Muscle of arm (tissue), 12 donors: ENCODE measurements around the gene ADAMTS4. TPM values are rescaled to one million over a fixed set of nuclear protein-coding genes. Genes with fewer than 3 reads are reported as not detected.

ENCODE experiments used
- DNase-seq: peaks from one replicate; pipeline ENCODE4 v3.0.0-alpha.2; 2013
- polyA plus RNA-seq, 12 donors: library from polyadenylated mRNA; unstranded; fragments of 120-200 nt; gene quantifications; one replicate each; pipeline ENCODE4 v1.2.1, GENCODE V29; 2013; ENCODE audit not compliant: insufficient read length in 12 of 12

ADAMTS4 gene
- polyA plus RNA-seq, 12 donors: 7.2 to 14.7 (median 10.8) TPM; not detected in 1

DNA sequence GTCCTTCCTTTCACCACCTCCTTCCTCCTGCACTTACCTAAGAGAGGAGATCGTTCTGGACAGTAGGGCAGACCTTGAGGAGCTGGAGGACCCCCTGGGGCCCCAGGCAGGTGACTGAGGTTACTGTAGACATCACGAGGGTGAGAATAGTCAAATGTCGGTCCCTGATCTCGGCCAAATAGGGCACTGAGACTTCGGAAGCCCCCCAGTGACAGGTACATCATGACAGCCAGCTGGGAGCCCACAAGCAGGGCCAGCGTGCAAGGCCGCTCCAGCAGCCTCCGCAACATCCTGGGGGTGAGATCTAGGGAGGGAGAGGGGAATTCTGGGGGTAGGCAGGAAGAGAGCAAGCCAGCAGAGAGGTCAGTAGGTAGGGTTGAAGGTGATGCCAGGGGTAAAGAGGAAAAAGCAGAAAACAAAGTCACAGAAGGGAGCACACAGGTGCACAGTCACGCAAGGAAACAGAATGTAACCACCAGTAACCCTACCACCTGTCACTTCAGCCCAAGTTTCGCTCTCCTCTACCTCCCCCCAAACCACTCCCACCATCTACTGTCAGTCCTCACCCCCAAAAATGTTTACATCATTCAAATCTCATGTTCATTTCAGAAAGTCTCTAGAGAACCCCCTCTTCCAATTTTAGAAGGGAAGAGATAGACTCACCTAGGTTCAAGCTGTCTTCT, 22.9 kb downstream of the ADAMTS4 start:
- DNase-seq: no peak

GRCh38 chr1:161174911-161175310, 23.9 kb downstream of the ADAMTS4 start:
- no peak for DNase-seq

DNA sequence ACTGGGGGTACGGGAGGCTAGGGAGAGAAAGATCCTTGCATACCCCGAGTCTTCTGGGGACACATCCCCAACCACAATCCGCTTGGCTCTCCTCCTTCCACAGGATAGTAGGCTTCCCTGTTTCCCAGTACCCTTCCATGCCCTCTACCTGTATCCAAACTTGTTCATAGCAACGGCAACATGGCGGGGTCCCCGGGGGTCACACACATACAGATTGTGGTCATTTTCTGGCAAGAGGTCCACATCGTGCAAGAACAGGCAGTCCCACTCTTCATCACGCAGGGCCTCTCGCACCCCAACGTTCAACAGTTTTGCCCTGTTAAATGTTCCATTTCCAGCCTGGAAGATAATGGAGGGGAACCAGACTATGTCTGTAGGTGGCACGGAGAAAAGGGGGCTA, 25.1 kb downstream of the ADAMTS4 start:
- DNase-seq: no peak

- DNase-seq: no peak
Observed at GRCh38 chr1:161172776-161173376, 26.0 kb downstream of the ADAMTS4 start.

DNA sequence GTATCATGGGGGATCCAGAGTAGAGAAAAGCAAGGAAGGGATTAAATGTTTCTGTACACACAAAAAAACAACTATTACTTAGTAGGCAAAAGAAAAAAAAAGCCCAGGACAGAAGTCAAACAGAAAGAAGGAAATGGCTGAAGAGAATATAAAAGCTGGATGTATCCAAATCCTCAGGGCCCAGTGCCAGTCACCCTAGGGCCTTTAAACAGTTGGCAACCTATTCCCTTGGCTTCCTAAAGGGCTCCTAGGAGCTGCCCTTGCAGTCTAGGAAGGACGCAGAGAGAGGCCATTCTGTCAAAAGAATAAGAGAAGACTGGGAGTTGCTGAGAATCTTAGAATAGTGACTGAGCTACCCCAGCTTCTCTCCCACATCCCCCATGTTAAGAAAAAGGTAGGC, 26.5 kb downstream of the ADAMTS4 start:
- DNase-seq: no peak

DNA sequence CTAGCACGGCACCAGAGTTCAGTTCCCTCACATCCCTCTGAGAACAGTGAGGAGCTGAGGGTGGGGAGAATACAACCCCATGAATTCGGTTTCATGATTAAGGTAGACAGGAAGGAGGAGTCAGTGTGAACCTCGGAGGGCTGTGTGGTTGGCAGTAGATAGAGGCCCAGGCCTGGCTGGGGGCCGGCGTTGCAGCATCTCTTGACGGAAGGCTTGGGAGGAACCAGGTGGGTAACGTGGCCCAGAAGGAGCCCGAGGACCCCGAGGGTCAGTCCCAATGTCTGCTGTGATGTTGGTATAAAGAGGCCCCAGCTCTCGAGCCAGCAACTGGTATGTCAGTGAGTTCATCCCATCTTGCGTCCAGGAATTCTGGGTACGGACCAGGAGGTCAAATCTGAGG, 27.2 kb downstream of the ADAMTS4 start:
- DNase-seq: no peak

GRCh38 chr1:161171191-161171590, 27.7 kb downstream of the ADAMTS4 start:
- DNase-seq: no peak

DNA sequence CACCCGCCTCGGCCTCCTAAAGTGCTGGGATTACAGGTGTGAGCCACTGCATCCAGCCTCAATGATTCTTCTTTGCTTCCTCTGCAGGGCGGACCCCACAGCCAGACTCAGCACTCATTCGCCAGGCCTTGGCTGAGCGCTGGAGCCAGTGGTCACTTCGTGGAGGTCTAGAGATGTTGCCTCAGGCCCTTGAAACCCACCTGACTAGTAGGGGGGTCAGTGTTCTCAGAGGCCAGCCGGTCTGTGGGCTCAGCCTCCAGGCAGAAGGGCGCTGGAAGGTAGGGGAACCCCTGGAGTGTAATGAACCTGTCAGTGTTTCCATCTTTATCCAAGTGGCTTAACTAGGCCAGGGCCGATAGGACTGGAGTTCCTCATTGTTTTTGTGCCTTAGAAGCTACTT, 29.9 kb downstream of the ADAMTS4 start:
- DNase-seq: no peak

DNA sequence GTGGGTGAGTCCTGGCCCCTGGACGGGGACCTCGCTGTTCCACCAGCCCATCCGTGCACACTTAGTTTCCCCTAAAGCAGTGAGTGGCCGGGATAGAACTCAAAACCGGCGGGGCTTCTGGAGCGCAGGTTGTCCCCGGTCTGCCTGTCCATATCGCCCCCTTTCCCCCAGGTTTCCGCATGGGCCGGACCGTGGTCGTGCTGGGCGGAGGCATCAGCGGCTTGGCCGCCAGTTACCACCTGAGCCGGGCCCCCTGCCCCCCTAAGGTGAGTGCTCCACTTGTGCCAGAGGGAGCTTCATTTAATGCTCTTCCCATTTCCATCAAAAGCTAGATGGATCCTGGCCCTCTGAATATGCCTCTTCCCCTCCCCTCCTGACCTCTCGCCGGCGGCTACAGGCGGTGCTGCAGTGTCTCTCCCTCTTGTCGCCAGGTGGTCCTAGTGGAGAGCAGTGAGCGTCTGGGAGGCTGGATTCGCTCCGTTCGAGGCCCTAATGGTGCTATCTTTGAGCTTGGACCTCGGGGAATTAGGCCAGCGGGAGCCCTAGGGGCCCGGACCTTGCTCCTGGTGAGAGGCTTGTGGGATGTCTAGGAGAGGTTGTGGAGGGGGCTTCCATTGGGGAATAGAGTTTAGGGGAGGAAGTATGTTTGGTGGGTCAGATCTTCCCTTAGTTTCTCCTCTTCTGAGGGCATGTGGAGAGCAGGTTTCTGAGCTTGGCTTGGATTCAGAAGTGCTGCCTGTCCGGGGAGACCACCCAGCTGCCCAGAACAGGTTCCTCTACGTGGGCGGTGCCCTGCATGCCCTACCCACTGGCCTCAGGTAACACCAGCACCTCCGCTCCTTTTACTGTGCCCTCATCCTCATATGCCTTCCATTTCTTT, 31.9 kb downstream of the ADAMTS4 start:
- no peak for DNase-seq

- peak; percentile 98 for DNase-seq
Observed at GRCh38 chr1:161165742-161166668, 32.8 kb downstream of the ADAMTS4 start, which contains the start of gene PPOX. TSS of gene PPOX (plus strand) at chr1:161166426. CDS start at chr1:161166848, 422 bp downstream.

DNA sequence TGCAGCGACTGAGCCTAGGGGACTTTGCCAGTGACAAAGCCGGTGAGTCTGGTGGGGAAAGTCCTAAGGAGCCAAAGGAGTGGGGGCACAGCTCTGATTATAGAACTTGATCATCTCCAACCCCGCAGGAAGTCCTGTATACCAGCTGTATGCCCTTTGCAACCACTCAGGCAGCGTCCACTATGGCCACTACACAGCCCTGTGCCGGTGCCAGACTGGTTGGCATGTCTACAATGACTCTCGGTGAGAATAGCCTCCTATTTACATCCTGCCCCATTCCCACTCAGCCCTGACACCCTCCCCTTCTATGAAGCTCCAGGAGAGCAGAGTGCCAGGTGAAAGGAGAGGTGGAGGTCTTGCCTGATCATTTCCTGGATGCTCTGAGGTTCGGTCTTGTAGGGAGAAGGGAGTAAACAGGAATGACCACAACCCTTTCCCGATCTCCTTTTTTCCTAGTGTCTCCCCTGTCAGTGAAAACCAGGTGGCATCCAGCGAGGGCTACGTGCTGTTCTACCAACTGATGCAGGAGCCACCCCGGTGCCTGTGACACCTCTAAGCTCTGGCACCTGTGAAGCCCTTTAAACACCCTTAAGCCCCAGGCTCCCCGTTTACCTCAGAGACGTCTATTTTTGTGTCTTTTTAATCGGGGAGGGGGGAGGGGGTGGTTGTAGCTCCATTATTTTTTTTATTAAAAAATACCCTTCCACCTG, 33.8 kb downstream of the ADAMTS4 start:
- DNase-seq: no peak

DNA sequence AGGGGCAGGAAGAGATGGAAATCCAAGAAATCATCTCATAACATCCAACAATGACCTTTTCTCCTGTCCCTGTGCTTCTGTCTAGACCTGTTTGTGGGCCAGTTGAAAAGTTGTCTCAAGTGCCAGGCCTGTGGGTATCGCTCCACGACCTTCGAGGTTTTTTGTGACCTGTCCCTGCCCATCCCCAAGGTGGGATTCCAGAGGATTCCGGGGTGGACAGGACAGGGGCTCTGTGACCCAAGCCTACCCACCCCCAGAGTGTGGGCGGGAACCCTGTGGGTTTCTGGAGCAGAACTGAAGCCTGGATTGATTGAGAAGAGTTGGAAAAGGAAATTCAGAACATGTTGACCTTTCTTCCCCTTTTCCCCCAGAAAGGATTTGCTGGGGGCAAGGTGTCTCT, 35.1 kb downstream of the ADAMTS4 start:
- DNase-seq: no peak

DNA sequence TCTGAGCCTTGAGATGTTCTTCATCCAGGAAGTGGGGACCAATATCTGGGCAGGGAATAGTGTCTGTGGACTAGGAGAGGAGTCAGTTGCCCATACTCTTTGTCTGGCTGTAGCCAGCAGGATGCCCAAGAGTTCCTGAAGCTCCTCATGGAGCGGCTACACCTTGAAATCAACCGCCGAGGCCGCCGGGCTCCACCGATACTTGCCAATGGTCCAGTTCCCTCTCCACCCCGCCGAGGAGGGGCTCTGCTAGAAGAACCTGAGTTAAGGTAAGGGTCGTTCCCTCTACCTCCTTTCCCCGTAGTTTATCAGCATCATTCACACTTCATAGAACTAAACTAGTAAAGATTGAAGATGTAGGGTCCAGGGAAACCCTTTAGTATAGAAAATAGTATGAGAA, 36.0 kb downstream of the ADAMTS4 start:
- no peak for DNase-seq

DNA sequence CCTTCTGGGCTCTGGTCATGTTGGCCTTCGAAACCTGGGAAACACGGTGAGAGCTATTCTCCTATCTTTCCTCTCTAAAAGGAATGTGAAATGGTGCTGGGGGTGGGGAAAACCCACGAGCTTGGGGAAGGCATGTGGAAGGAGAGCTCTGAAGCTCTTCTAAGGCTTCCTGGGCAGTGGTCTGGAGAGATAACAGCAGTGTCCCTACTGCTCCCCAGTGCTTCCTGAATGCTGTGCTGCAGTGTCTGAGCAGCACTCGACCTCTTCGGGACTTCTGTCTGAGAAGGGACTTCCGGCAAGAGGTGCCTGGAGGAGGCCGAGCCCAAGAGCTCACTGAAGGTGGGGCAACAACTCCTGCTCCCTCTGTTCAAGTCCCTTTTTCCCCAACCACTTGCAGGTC, 36.8 kb downstream of the ADAMTS4 start:
- DNase-seq: no peak

GRCh38 chr1:161161652-161162051, 37.2 kb downstream of the ADAMTS4 start:
- DNase-seq: no peak

DNA sequence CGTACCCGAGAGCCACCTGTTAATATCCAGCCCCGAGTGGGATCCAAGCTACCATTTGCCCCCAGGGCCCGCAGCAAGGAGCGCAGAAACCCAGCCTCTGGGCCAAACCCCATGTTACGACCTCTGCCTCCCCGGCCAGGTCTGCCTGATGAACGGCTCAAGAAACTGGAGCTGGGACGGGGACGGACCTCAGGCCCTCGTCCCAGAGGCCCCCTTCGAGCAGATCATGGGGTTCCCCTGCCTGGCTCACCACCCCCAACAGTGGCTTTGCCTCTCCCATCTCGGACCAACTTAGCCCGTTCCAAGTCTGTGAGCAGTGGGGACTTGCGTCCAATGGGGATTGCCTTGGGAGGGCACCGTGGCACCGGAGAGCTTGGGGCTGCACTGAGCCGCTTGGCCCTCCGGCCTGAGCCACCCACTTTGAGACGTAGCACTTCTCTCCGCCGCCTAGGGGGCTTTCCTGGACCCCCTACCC, 38.1 kb downstream of the ADAMTS4 start:
- DNase-seq: no peak

GRCh38 chr1:161159913-161160243, 39.0 kb downstream of the ADAMTS4 start:
- no peak for DNase-seq

DNA sequence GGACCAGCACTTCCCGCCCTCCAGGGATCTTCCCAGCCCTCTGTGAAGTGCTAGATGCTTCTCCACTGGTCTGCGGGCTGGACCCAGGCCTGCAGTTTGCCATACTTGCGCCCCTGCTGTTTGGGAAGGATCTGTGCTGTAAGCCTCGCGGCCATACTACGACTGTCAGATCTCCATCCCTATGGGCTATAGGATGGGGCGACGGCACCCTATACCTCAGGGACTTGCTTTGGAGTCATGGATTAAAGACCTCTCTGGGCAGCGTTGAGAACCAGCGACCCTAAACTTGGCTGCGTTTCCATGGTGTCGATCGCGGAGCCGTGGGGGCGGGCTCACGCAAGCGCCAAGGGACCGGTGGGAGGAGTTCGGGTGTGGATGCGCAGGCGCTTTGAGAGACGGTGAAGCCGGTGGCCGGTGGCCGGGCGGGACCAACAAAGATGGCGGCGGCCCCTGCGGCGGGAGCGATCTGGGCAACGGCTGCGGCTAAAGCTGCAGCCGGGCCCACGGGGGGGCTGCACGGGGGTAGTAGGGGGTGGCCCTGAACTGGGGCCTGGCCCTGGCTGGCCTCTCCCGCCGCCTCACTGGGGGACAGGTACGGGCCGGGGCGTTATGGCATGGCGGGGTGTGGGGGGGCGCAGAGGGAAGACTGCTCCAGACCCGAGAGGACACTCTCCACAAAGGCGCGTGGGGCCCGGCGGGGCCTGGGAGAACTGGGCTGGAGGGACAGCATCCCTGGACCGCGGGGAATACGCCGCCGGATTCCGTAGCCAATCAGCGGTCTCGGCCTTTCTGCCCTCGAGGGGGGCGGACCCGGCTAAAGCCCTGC, 39.6 kb downstream of the ADAMTS4 start, which contains the start of gene USP21:
Gene USP21 (plus strand): TSS at position 414 of the 826 bp plus-strand sequence. CDS start 1,141 bp downstream, outside the sequence.
- DNase-seq: peak; percentile 96

- no peak for DNase-seq
Observed at GRCh38 chr1:161158316-161159010, 40.4 kb downstream of the ADAMTS4 start.
